IPS-20b (cell line): ENCODE data around the gene SLC46A3.
A peak's percentile ranks its signal among the peaks of the same experiment; 100 is the strongest.
"Not testable (repeated sequence)": the region's sequence is repeated elsewhere in the genome, so short reads cannot be mapped to it uniquely, and the experiment has no call there.

Experiments
- H3K27ac ChIP-seq: one replicate; pipeline ENCODE4 v1.5.1; 2013; ENCODE audit warnings: low read length
- H3K27me3 ChIP-seq: 2 replicates; pipeline ENCODE4 v1.6.1; 2013; ENCODE audit warnings: mild to moderate bottlenecking, low read length, inconsistent platforms; ENCODE audit not compliant: insufficient read depth
- H3K36me3 ChIP-seq: 2 replicates; pipeline ENCODE4 v1.6.1; 2013; ENCODE audit warnings: low read depth, mild to moderate bottlenecking, inconsistent platforms, low read length, moderate library complexity; ENCODE audit not compliant: insufficient read depth
- H3K4me1 ChIP-seq: 2 replicates; pipeline ENCODE4 v1.6.1; 2013; ENCODE audit warnings: mild to moderate bottlenecking, control low read depth, inconsistent platforms, low read length, moderate library complexity; ENCODE audit not compliant: insufficient read depth
- H3K4me3 ChIP-seq: 2 replicates; pipeline ENCODE4 v1.5.1; 2013; ENCODE audit warnings: mild to moderate bottlenecking, low read length, inconsistent platforms
- H3K9ac ChIP-seq: 2 replicates; pipeline ENCODE4 v1.6.1; 2013; ENCODE audit warnings: low read depth, mild to moderate bottlenecking, inconsistent platforms, low read length, moderate library complexity
- H3K9me3 ChIP-seq: 2 replicates; pipeline ENCODE4 v1.6.1; 2013; ENCODE audit warnings: mild to moderate bottlenecking, low read depth, low read length, inconsistent platforms; ENCODE audit not compliant: insufficient read depth

SLC46A3 gene

GRCh38 chr13:28704919-28705318, 13.9 kb downstream of the SLC46A3 start:
- H3K36me3 ChIP-seq, result no peaks in the 10 kb centered on the region
- no peak overlapping the region for H3K27ac ChIP-seq
- no peaks in the 10 kb centered on the region for H3K9me3 ChIP-seq
- H3K27me3 ChIP-seq, result no peaks in the 10 kb centered on the region
- no peaks in the 10 kb centered on the region for H3K4me1 ChIP-seq
- H3K4me3 ChIP-seq, result no peak overlapping the region
- no peak overlapping the region for H3K9ac ChIP-seq

- H3K4me3 ChIP-seq, result no peak overlapping the region
- H3K9me3 ChIP-seq, result no peaks in the 10 kb centered on the region
- H3K9ac ChIP-seq, result no peak overlapping the region
- H3K4me1 ChIP-seq, result no peaks in the 10 kb centered on the region
- H3K27me3 ChIP-seq, result no peaks in the 10 kb centered on the region
- no peaks in the 10 kb centered on the region for H3K36me3 ChIP-seq
- no peak overlapping the region for H3K27ac ChIP-seq
Observed at GRCh38 chr13:28704282-28704681, 14.5 kb downstream of the SLC46A3 start.

- H3K27ac ChIP-seq, result no peak overlapping the region
- peaks cover under 1% of the 10 kb centered on the region; the same call in 1 of the 2 replicates for H3K4me1 ChIP-seq
- H3K36me3 ChIP-seq, result no peaks in the 10 kb centered on the region
- H3K9ac ChIP-seq, result no peak overlapping the region
- H3K27me3 ChIP-seq, result no peaks in the 10 kb centered on the region
- H3K9me3 ChIP-seq, result no peaks in the 10 kb centered on the region
- no peak overlapping the region for H3K4me3 ChIP-seq
Observed at GRCh38 chr13:28699246-28699645, 19.5 kb downstream of the SLC46A3 start.

GRCh38 chr13:28697441-28697840, 21.3 kb downstream of the SLC46A3 start:
- Histone ChIP-seq H3K9me3 (no peaks in the 10 kb centered on the region), H3K9ac (no peak overlapping the region), H3K36me3 (no peaks in the 10 kb centered on the region), H3K4me1 (peaks cover 5% of the 10 kb centered on the region; the same call in 1 of the 2 replicates), H3K27me3 (no peaks in the 10 kb centered on the region), H3K4me3 (no peak overlapping the region), H3K27ac (no peak overlapping the region)

- not testable (repeated sequence) for H3K4me1 ChIP-seq, H3K9me3 ChIP-seq, H3K36me3 ChIP-seq, H3K27ac ChIP-seq, H3K27me3 ChIP-seq
- H3K9ac ChIP-seq, result peak overlapping the region; percentile 72
- H3K4me3 ChIP-seq, result peak overlapping the region; percentile 59
Observed at GRCh38 chr13:28693605-28694491, 24.9 kb downstream of the SLC46A3 start.

- H3K9me3 ChIP-seq, result no peaks in the 10 kb centered on the region
- no peak overlapping the region for H3K27ac ChIP-seq
- H3K4me3 ChIP-seq, result no peak overlapping the region
- no peaks in the 10 kb centered on the region for H3K27me3 ChIP-seq
- no peaks in the 10 kb centered on the region for H3K36me3 ChIP-seq
- H3K4me1 ChIP-seq, result peaks cover 3% of the 10 kb centered on the region; the same call in 1 of the 2 replicates
- H3K9ac ChIP-seq, result no peak overlapping the region
Observed at GRCh38 chr13:28685892-28686291, 32.9 kb downstream of the SLC46A3 start.

- H3K27ac ChIP-seq, result no peak overlapping the region
- H3K4me1 ChIP-seq, result peaks cover 3% of the 10 kb centered on the region; the same call in 1 of the 2 replicates
- H3K27me3 ChIP-seq, result no peaks in the 10 kb centered on the region
- no peaks in the 10 kb centered on the region for H3K9me3 ChIP-seq
- no peaks in the 10 kb centered on the region for H3K36me3 ChIP-seq
- H3K4me3 ChIP-seq, result no peak overlapping the region
- H3K9ac ChIP-seq, result no peak overlapping the region
Observed at GRCh38 chr13:28685114-28685513, 33.7 kb downstream of the SLC46A3 start.

- no peaks in the 10 kb centered on the region for H3K9me3 ChIP-seq
- H3K27me3 ChIP-seq, result no peaks in the 10 kb centered on the region
- no peak overlapping the region for H3K9ac ChIP-seq
- no peak overlapping the region for H3K27ac ChIP-seq
- H3K36me3 ChIP-seq, result peaks cover 2% of the 10 kb centered on the region; the same call in 1 of the 2 replicates
- no peak overlapping the region for H3K4me3 ChIP-seq
- peaks cover 3% of the 10 kb centered on the region; the same call in 1 of the 2 replicates for H3K4me1 ChIP-seq
Observed at GRCh38 chr13:28684257-28684656, 34.5 kb downstream of the SLC46A3 start.

- H3K36me3 ChIP-seq, result peaks cover 13% of the 10 kb centered on the region
- not testable (repeated sequence) for H3K9me3 ChIP-seq, H3K27me3 ChIP-seq, H3K9ac ChIP-seq, H3K4me3 ChIP-seq, H3K27ac ChIP-seq, H3K4me1 ChIP-seq
Observed at GRCh38 chr13:28683169-28683568, 35.6 kb downstream of the SLC46A3 start.

- Histone ChIP-seq H3K4me3 (no peak overlapping the region), H3K4me1 (peaks cover 3% of the 10 kb centered on the region; the same call in 1 of the 2 replicates), H3K27me3 (no peaks in the 10 kb centered on the region), H3K36me3 (peaks cover 39% of the 10 kb centered on the region), H3K9me3 (no peaks in the 10 kb centered on the region), H3K27ac (no peak overlapping the region), H3K9ac (no peak overlapping the region)
Observed at GRCh38 chr13:28680541-28680940, 38.2 kb downstream of the SLC46A3 start.

GRCh38 chr13:28679628-28680027, 39.1 kb downstream of the SLC46A3 start:
- H3K36me3 ChIP-seq, result peaks cover 49% of the 10 kb centered on the region

GRCh38 chr13:28678809-28679208, 40.0 kb downstream of the SLC46A3 start:
- H3K9ac ChIP-seq, result no peak overlapping the region
- H3K4me3 ChIP-seq, result no peak overlapping the region
- no peaks in the 10 kb centered on the region for H3K9me3 ChIP-seq
- H3K4me1 ChIP-seq, result no peaks in the 10 kb centered on the region
- H3K36me3 ChIP-seq, result peaks cover 57% of the 10 kb centered on the region
- no peaks in the 10 kb centered on the region for H3K27me3 ChIP-seq
- H3K27ac ChIP-seq, result no peak overlapping the region

More at GRCh38 chr13:28679628-28680027, 39.1 kb downstream of the SLC46A3 start:
- no peak overlapping the region for H3K4me3 ChIP-seq
- no peak overlapping the region for H3K9ac ChIP-seq
- H3K9me3 ChIP-seq, result no peaks in the 10 kb centered on the region
- H3K27me3 ChIP-seq, result no peaks in the 10 kb centered on the region
- H3K4me1 ChIP-seq, result peaks cover 2% of the 10 kb centered on the region; the same call in 1 of the 2 replicates
- no peak overlapping the region for H3K27ac ChIP-seq
